ENCODE results near the gene MIF4GD.
A peak's percentile ranks its signal among the peaks of the same experiment; 100 is the strongest.
"Not testable (repeated sequence)": the region's sequence is repeated elsewhere in the genome, so short reads cannot be mapped to it uniquely, and the experiment has no call there.

MIF4GD gene, protein sequence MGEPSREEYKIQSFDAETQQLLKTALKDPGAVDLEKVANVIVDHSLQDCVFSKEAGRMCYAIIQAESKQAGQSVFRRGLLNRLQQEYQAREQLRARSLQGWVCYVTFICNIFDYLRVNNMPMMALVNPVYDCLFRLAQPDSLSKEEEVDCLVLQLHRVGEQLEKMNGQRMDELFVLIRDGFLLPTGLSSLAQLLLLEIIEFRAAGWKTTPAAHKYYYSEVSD

DNA sequence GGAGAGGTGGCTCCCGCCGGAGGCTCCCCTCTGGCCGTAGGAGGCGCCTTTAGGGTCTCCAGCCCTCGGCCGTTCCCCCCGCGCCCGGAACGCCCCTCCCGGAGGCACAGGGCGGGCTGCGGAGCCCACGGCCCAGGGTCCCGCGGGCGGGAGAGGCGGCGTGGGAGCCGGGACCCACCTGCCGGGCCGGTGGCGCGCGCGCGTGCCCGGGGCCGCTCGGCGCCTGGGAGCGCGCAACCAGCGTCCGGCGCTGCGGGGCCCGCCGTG is at the start of gene MIF4GD:
Gene MIF4GD, minus strand, starts transcription at position 266 of the 267 bp plus-strand sequence. CDS start 1,036 bp downstream, outside the sequence.
- no peak for DNase-seq

DNA sequence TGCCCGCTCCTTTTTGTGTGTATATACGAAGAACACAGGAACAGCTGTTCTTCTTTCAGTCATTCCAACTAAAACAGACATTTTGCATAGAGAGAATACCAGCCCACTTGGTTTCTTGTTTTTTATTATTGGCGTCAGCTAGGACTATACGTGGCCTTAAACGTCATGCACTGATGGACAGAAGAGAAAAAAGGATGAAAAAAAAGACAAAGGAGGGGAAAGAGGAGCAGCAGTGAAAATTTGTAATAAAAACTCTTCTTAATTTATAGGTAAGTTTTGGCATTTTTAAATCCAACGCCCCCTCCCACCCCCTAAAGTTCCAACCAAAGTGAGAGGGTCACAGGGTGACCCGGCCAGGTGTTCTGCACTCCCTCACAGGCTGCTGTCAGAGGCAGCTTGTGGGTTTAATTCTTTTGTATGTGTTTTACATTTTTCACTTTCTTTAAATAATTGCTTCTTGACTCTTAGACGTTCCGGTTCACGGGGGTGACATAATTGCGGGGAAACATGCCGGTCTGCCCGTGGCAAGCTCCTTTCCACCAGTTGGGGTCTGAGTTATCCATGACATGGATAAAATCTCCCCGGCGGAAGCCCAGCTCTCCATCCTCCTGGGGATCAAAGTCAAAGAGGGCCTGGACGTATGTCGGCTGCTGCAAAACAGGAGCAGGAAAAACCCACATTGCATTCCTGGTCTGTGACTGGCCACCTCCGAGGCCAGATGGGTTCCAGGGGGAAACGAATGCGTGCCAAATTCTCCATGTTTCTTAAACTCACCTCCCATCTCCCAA is 49.1 kb upstream of the MIF4GD start:
- no peak for DNase-seq

DNA sequence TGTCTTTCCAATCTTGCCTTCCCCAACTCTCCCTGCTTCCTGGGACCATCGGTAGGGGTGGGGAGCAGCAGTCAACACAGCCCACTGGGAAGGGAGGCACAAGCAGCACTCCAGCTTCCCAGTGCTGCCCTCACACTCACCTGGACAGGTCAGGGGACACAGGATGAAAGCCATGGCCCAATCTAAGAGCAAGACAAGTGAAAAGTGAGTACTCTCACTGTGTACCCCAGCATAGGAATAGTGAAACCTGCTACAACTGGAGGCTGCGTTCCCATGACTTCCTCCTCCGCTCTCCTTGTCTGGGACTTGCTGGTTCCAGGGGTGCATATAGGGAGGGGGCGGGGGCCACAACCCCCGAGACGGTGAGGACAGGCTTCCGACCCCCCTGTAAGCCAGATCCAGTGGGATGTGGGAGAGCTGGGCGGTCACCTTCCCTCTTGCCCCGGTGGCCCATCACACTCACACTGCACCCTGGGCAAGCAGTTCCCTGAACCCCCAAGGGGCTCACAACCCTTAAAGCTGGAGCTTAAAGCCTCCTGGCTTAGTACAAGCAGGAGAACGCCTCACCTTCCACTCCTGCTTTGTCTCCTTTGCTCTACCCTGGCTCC is 47.7 kb upstream of the MIF4GD start:
- no peak for DNase-seq

DNA sequence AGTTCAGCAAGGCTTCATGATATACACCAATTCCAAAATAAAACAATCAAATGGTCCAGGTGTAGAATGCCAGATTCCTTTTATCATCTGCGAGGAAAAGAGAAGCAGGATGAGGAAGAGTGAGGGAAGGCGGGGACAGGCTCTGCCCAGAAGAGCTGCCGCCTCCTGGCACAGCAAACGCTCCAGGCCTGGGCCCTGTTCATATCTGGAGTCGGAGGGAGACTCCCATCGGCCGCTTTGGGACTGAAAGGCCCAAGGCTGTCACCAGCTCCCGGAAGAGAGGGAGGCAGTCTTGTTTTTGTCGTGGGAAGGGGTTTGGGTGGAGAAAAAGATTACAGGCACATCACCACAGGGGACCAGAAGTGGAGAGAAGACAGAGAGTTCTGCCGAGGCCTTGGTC is 47.2 kb upstream of the MIF4GD start:
- no peak for DNase-seq

DNA sequence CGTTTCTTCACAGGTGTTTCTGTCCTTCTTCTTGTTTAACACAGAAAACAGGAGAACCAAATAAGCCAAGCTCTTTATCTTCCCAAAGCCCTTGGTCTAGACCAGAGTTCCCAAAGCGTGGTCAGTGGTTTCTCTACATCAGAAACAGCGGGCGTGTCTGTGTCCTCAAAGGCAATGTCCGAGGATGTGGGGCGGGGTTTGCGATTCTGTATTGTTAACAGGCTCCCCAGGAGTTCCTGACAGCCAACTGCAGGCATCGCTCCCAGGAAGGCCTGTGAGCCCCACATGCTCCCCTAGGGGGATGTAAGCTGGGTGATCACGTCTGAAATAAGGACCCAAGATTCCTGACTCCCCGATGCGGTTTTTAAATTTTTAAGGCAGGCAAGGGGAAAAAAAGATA is 46.6 kb upstream of the MIF4GD start:
- peak; percentile 63 for DNase-seq

DNA sequence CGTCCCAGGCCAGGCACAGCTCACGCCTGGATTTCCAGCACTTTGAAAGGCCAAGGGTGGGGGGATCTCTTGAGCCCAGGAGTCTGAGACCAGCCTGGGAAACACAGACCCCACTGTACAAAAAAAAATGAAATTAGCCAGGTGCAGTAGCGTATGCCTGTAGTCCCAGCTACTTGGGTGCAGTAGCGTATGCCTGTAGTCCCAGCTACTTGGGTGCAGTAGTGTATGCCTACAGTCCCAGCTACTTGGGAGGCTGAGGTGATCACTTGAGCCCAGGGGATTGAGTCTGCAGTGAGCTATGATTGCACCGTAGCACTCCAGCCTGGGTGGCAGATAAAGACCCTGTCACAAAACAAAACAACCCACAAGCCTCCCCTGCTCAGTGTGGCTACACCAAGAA is 45.2 kb upstream of the MIF4GD start:
- DNase-seq, result no peak

DNA sequence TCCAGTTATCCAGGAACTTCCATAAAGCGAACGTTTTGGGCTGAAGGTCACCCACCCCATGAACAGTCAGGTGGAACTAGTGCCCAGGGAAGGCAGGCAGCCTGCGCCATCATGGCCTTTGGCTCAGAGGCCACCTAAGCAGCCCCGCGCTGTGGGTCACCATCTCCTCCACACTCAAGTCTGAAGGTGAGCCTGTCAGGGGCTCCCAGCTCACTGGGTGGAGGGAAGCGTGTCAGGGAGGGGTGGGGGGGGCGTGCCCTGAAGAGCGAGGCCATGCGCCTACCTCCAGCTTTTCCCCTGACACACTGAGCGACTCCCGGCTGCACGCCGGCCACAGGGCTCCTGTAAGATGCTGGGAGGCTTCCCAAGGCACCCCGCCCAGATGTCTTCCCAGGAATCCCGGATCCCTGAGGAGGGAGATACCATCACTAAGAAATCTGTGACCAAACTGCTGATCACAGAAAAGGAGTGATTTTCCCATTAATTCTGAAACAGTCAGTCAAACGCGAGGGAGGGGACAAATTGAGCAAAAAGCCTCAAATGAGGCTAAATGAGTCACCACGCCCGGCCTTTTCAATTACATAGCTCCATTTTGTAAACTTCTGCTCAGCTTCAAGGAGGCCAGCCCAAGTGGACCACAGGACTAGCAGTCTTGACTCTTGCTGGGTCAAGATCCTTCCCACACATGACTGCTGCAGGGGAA is 44.7 kb upstream of the MIF4GD start:
- no peak for DNase-seq

DNA sequence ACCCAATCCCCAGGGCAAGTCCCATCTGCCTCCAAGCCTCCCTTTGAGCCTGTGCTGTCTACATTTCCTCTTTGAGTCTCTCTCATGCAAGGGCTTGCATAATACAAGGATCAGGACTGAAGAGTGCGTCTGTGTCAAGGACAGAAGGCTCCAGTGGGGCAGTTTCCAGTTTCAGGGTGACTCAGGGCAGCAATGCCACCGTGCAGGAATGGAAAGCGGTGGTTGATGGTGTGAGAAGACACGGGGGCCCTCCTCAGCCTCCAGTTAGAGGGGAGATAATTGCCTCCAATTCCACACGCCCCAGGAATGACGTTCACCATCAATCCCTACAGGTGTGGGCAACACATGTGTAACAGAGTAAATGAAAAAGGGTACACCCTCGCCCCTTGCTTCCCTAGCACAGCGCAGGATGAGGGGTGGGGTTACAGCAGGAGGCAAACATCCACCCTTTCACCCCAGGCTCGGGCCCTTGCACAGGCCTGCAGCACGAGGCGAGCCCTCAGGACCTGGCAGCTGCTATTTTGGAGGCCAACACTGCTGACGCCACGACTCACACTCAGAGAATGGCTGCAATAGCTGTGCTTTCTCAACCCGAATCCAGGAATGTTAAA is 43.0 kb upstream of the MIF4GD start:
- no peak for DNase-seq

DNA sequence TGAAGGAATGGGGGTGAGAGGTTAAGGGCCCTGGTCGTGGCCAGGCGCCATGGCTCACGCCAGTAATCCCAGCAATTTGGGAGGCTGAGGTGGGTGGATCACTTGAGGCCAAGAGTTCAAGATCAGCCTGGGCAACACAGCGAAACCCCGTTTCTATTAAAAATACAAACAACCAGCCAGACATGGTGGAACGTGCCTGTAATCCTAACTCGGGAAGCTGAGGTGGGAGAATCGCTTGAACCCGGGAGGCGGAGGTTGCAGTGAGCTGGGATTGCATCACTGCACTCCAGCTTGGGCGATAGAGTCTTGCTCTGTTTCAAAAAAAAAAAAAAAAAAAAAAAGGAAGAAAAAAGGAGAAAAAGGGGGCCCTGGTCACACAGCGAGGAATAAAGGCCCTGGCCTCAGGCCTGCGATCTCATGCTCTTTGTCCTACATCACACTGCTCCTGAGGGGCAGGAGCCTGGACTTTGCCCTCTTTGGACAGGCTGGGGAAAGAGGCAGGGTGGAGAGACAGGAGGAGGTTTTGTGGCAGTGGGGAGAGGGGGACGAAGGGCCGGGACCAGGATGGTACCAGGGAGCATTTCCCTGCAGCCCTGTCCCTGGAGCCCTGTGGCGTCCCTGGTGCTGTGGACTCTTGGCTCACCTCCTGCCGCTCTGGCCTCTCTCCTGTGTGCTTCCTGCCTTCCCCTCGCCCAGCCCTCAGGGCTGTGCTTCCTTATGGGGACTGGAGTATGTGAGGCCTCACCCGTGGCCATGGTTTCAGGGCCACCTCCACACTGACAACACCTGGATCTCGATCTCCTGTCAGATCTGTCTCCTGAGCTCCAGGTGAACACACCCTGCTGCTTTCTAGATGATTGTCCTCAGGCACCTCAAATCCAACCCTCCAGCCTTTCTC is 38.0 kb upstream of the MIF4GD start:
- DNase-seq, result no peak

DNA sequence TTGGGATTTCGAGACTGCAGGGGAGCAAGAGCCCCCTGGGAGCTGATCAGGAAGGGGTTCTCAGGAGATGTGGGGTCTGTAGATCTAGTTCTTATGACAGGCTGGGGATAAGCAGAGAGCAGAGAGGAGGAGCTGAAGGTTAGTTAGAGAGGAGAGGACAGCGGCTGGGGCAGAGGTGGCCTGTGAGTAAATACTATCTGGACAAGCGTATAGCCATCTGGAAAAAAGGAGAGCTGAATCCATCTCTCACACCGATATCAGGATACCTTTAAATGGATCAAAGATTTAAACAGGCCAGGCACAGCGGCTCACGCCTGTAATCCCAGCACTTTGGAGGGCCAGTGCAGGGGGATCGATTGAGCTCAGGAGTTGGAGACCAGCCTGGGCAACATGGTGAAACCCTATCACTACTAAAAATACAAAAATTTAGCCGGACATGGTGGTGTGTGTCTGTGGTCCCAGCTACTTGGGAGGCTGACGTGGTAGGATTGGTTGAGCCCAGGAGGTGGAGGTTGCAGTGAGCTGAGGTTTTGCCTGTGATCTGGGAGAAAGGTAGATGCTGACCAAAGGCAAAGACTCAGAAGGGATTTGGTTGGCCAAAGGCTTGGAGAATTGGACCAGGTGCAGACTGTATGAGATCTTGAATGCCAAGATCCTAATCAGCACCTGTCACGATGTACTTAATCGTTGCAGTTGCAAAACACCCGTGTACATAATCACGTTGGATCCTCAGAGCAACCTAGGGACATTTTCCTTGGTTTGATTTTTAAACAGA is 37.1 kb upstream of the MIF4GD start:
- no peak for DNase-seq

DNA sequence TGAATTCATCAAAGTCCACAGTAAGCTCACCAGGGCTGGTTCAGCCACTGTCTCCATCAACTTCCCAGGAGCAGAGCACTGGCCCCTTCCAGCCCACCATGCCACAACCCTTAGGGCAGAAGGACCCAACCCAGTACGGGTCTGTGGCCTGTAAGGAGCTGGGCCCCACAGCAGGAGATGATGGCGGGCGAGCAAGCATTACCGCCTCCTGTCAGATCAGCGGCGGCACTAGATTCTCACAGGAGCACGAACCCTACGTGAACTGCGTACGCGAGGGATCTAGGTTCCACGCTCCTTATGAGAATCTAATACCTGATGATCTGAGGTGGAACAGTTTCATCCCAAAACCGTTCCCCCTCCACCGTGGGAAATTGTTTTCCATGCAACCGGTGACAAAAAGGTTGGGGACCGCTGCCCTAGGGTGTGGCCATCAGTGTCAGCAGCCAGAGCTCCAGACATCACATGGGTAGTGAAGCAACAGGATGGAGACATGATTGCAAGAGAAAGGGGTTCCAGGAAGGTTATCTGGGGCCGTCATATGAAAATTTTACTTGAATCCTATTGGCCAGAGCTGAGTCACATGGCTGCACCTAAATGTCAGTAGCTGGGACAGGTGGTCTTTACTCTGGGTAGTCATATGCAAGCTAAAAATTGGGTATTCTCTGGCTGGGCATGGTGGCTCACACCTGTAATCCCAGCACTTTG is 30.6 kb upstream of the MIF4GD start:
- DNase-seq, result no peak

DNA sequence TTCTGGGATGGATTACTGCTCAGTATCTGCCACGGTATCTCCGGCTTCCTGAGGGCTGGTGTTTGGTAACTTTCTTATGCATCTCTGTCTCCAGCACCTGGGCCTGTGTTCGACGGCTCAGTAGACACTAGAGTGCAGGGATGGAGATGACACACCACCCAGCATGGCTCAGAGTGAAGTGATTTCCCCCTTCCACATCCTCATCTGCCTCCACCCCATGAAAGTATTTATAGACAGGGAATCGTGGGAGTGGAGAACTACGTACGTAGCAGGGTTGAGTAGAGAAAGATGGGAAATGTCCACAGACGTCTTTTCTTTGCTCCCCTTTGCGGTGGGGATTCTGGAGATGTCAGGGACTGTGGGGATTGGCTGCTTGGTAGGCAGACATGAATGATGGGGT is 30.0 kb upstream of the MIF4GD start:
- no peak for DNase-seq

DNA sequence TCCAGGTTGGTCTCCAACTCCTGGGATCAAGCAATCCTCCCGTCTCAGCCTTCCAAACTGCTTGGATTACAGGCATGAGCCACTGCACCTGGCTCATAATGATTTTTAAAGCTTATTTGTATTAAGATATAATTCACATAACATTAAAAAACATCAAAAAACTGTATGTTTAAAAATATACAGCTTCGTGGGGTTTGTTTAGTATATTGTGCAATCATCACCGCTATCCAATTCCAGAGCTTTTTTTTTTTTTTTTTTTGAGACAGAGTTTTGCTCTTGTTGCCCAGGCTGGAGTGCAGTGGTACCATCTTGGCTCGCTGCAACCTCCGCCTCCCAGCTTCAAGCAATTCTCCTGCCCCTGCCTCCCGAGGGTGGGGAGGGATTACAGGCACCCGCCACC is 29.2 kb upstream of the MIF4GD start:
- no peak for DNase-seq

DNA sequence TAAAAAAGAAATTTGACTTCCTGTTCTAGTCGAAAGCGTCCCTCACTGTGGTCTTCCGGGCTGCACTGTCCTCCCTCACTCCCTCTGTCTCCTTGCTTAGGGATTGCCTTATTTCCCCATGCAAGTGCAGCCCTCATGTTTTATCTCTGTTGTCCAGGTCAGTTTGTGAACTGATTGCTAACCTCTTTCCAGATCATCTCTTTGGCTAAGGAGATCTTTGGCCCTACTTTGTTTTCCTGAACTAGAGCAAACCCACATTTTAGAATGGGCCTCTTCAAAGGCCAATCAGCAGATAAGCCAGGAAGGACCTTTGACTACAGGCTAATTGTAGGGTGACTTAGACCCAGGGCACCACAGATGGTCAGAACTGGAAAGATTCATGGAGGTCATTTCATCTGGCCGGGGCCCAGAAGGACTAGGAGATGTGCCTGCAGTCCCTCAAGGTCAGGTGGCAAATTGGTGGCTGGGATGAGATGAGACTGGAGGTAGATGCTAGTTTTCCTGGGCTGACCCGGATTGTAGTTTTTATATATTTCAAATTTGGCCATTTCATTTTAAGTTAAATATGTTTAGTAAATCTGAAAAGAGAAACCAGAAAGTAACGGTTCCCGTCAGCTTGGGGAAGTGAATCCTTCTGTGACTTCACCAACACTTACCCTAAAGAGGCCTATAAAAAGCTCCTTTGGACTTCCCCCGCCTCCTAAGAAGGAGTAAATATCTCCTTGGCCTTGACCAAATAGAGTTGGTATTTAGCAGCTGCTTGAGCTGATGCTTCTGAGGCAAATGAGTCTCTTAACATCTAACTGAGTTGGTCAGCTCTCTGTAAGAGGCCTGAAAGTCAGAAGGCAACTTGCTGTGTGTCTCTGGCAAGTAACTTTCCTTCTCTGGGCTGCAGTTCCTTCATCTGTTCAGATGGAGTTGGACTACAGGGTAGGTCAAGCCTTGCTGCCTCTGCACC is 24.4 kb upstream of the MIF4GD start:
- DNase-seq, result no peak

DNA sequence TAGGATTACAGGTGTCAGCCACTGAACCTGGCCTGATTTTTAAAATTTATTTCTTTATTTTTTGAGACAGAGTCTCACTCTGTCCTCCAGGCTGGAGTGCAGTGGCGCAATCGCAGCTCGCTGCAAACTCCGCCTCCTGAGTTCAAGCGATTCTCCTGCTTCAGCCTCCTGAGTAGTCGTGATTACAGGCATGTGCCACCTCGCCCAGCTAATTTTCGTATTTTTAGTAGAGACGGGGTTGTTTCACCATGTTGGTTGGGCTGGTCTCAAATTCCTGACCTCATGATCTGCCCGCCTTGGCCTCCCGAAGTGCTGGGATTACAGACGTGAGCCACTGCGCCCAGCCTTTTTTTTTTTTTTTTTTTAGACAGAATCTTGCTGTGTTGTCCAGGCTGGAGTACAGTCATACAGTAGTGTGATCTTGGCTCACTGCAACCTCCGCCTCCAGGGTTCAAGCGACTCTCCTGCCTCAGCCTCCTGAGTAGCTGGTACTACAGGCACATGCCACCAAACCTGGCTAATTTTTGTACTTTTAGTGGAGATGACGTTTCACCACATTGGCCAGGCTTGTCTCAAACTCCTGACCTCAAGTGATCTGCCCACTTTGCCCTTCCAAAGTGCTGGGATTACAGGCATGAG is 21.9 kb upstream of the MIF4GD start:
- not testable (repeated sequence) for DNase-seq

DNA sequence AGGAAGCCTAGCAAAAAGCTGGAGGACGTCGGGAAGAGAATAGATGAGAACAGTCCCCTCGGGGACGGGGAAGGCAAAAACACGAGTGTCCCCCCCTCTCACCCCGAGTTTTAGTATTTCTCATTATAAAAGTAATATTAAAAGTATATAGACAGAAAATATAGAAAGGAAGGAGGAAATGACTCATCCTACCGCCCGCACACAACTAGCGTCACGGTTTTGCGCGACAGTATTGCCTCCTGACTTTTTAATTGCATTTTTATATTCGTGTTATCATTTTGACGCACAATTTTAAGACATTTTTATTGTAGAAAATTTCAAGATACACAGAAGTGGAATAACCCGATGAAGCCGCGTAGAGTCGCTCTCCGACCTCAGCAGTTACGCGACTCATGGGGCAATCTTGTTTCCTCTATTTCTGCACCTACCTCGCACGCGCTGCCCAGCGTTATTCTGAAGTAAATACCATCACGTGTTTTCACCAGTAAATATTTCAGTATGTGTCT is 18.9 kb upstream of the MIF4GD start:
- DNase-seq, result no peak

DNA sequence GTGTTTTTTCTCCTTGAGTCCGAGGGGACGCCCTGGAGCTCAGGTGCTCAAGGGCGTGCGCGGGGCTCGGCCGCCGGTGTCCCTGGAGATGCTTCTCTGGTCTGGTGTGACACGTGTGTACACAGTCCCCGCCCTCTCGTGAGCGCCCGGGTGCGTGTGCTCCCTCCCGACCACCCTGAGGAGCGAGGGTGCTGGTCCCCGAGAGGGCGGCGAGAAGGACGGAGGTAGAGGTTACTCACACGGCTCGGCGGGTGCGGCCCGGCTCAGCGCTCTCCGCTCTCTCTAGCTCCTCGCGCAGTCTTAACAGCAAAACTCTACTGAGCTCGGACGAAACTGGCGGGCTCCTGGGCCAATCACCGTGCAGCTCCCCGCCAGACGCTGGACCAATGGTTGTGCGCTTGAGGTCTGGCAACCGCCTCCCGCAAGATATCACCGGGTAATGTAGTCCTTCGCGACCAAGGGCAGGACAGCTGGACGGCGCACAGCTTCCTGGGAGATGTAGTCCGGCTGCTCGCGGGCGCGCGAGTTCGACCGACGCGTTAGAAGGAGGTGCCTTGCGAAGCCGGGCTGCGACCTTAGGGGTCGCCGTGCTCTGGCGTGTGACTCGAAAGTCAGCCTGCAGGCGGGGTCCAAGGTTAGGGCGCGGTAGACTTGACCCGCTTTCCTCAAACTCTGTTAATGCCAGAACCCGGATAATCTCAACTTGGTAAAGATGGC is 18.2 kb upstream of the MIF4GD start, which contains the start of gene SLC25A19:
Gene SLC25A19, minus strand, starts transcription at position 319 of the 717 bp plus-strand sequence. CDS start 2,669 bp downstream, outside the sequence.
- peak; percentile 95 for DNase-seq

DNA sequence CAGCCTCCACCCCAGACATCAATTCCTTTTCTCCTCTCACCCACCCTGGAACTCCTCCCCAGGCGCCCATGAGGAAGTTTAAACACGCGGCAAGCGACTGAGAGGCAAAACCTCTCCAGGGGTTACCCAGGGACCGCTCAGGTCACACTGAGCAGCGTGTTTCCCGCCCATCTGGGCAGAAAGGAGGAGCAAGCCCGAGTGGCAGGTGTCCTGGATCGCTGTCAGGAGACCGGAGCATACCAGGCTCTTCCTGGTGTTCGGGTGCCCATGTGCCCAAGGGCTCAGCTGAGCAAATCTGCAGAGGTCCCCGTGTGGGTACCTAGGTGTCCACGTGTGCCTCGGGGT is 17.7 kb upstream of the MIF4GD start:
- DNase-seq, result peak; percentile 56
